A204.1 (cell line): ENCODE measurements around the gene GPRC5A.

Experiments used
- FAIRE-seq: peaks from 2 replicates; lab custom pipeline; 2012; peaks lifted over from hg19 to GRCh38; lab: Jason Lieb, UNC

Gene GPRC5A

DNA sequence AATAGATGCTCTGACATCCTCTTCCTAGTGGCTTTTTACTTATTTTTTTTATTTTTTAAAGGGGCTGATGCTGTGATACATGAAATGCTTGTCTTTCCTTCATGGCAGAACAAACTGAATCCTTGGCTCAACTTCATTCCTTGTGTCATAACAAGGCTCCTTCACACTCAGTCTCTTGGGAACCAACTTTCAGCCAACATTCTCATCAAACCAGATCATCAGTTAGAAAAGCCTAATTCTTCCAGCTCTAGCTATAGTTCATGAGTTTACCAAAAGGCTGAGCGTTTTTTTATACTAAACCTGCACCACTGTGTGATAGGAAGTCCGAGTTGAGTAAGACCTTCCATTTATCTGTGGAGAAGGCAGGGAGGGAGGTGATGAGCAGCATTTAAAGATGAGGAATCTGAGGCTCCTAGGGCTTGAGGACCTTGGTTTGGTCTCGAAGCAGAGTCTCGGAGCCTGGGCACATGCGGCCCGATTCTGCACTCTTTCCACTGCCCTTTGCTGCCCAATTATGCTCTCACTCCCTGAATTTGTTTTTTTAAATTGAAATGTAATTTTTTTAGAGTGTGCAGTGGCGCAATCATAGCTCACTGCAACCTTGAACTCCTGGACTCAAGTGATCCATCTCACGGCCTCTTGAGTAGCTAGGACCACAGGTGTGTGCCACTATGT is 52.4 kb downstream of the GPRC5A start:
- no peak for FAIRE-seq

DNA sequence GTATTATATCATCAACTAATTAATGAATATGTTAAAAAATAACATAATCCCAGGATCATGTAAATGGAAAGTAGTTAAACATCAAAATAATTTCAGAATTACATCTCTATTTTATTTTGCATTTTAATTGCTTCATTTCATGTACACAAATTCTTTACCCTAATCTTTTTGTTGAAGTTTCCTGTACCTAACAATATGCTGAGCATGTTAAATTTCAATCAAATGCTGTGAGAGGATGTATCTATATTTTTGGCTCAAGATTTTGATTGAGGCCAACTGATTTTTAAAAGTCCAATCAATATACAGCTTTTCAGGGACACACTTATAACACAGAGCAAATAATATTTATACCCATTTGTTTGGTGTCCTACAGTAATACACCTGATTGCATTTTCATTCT is 54.2 kb downstream of the GPRC5A start:
- FAIRE-seq: no peak

DNA sequence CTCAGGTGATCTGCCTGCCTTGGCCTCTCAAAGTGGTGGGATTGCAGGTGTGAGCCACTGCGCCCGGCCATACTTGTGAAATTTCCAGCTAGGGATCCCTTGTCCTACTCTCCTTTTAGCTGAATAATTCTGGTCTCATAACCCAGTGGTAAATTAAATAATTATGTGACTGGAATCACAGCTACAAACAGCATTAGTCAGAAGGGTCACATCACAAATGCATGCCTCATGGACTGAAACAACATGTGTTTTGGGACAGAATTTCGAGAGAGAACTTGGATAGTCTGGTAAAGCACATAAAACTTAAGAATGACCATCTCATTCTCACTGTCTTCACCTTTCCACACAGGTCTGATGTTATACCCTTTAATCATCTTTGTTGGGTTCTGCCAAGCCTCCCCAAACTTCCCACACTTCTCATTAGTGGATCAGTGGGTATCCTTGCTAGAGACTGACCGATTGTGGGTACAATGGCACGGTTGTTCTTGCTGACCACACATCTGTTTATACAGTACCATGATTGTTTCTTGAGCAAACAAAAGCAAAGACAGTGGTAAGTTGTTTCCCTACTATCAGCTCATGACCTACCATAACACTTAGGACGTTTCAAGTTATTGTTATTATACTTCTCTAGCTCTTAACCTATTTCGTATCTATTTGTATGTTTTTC is 55.5 kb downstream of the GPRC5A start:
- no peak for FAIRE-seq

DNA sequence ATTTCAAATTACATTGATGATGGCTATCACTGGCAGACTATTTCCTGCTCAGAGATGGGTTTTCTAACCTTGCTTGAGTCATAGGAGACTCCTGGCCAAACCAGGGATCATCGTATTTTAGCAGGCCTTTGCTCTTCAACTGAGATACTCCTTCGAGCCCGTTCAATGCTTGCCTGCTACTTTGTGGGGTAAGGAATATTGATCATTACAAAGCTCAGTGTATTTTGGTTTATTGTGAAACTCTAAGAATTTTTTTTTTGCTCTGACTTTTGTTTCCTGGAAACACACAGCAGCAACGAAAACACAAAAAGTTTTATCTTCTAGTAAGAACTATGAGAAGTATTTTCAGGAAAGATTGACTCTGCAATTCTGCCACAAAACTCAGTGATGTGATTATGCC is 56.5 kb downstream of the GPRC5A start:
- no peak for FAIRE-seq

DNA sequence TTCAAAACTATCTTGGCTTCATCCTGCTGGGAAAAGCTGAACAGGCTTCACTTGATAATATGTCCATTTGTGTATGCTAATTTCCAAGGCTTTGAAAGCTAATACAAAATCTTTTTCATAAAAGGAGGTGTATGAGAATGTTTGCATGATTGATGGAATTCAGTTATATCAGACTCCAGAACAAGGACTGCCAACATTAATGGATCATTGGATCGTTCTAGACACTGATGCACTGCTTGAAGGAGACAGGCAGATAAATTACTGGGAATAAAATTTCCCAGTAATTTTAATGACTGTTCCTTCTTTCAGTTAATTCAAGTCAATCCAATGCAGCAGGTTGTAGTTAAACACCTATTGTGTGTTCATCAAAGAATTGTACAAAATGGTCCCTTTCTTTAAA is 60.1 kb downstream of the GPRC5A start:
- no peak for FAIRE-seq

DNA sequence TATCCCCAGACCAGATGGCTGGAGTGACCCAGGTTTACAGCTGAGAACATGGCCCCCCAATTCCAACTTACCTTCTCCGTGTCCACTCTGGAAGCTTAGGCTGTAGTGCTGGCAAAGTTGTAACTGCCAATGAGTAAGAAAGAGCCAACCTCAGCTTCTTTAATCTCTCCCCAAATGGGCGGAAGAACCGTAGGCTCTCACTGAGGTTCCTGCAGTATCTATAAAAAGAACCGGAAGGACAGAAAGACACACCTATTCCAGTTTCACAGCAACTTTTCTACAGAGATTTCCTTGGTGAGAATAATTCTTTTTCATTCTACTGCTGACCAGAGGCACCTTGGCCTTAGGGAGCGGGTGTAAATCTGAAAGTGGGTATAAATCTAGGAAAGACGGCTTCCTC is 60.7 kb downstream of the GPRC5A start, which contains the start of gene GPRC5D:
Gene GPRC5D (minus strand): TSS at position 135 of the 400 bp plus-strand sequence. CDS start 1,786 bp downstream, outside the sequence.
- FAIRE-seq: no peak

DNA sequence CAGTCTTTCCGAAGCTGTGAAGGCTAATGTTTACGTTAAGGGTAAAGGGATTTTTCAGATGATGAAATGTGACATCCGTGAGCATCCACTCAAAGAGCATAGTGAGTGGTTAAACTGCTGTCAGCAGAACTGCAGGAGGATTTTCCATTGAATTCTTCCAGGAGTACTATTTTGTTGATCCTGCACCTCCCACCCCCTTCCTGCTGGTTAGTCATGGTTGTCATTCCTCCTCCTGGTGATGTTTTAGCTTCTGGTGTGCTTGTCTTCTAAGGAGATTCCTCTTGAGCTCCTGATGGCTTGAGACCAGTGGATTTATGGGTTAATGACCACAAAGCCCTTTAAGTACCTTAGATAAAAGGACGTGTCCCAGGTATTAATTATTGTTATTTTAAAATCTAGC is 63.0 kb downstream of the GPRC5A start:
- no peak for FAIRE-seq

DNA sequence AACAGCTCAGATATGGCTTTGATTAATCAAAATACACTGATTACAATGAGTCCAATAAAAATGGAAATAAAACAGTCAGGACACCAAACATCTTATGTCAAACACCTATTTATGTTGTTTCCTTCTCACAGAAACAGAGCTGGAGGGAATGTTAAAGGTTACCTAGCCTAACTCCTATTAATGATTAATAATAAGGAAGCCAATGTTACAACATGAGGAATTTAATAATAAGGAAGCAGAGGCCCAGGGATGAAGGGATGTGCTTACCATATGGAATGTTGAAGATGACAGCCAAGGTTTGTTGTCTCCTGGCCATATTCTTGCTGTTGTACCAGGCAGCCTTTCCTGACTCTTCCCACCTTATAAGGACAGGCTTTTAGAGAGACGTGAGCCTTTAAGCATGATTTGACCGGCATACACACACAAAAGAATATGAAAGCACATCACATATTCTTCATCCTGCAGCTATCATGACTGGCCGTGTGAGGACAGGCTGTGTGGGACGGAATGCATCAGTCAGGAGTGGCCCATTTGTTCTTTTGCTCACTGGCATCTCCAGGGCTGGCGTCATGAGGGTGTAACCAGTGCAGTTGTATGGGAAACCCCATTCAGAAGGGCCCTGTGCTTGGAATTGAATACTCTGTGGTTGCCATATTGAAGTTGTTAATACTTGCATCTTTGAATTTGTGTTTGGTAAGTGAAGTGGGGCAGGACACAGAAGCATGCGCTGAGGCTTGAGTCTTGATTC is 63.7 kb downstream of the GPRC5A start:
- FAIRE-seq: no peak

DNA sequence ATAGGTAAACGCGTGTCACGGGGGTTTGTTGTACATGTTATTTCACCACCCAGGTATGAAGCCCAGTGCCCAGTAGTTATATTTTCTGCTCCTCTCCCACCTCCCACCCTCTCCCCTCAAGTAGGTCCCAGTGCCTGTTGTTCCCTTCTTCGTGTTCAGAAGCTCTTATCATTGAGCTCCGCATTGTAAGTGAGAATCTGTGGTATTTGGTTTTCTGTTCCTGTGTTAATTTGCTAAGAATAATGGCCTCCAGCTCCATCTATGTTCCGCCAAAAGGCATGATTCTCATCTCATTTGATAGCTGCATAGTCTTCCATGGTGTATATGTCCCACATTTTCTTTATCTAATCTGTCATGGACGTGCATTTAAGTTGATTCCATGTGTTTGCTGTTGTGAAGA is 67.5 kb downstream of the GPRC5A start:
- FAIRE-seq: no peak

DNA sequence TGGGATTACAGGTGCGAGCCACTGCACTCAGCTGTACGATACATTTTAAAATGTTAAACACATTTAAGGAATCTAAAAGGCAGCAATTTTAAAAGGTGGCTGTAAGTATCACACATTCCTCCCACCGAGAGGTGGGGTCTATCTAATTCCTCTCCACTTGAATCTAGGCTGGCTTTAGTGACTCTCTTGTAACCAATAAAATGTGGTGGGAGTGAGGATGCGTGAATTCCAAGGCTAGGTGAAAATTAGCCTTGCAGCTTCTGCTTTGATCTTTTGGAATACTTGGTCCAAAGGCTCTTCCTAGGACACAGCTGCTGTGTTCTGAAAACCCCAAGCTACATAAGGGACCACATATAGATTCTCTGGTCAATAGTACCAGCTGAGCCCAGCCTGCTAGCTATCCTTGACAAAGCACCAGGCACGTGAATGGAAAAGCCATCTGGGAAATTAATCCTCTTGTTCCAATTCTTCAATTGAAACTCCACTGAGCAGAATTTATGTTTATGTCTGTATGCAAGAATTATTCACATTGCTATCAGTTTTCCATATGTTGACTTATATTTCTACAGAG is 69.4 kb downstream of the GPRC5A start:
- no peak for FAIRE-seq

DNA sequence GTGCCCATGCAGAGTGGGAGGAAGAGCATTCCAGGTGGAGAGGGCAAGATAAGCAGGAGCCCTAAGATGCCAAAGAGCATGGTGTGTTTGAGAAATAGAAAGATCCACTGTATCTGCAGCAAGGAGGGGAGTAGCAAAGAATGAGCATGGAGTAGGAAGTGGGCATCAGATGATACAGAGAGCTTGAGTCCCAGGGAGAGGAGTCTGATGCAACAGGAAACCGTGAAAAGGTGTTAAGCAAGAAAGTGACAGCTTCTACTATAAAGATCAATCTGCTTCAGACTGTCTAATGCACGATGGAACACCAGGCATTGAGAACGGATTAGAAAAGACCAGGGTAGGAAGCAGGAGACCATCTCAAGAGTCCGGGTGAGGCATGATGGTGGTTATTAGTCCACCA is 72.9 kb downstream of the GPRC5A start:
- FAIRE-seq: no peak

DNA sequence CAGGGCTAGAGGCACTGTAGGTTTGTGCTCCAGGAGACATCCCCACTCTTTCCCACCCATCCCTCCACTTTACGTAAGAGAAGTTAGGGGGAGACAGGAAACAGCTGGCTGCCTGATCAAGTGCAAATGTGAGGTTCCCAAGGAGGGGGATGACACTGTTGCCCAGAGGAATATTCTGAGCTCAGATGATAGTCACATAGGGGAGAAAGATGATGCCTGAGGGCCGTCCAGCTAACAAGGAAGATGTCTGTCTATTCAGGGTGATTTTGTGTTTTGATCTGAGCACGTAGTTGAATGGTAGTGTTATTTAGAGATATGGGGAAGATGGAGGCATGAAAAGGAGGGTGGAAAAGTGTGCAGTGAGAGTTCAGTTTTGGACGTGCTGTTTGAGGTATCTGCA is 74.5 kb downstream of the GPRC5A start:
- no peak for FAIRE-seq
